ENCODE results near the gene GPR160. TPM values are rescaled to one million over a fixed set of nuclear protein-coding genes. Genes with fewer than 3 reads are reported as not detected.

The GPR160 gene
- total and polyA plus RNA-seq, 12 donors, result 0.76 to 5.8 (median 1.6) TPM

DNA sequence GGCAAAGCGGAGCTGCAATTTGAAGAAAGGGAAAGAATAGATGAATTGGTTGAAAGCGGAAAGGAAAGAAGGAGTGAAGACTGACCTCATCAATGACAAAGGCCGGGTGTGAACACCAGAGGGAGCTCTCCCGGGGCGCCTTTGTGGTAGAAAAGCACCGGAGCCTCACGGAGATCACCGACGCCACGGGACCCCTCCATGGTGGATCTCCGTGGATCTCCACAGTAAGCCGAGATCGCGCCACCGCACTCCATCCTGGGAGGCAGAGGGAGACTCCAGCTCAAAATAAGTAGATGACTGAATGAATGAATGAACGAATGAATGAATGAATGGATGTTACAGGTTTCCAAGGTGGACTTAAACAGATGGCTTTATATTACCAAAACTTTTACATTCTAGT lies 25.0 kb downstream of the GPR160 start:
- no peak for DNase-seq
- Histone ChIP-seq H3K9me3 (replicated peaks in 1 of 3) (no peaks in the 10 kb centered on the region), H3K4me3 (no peak overlapping the region), H3K4me1 (replicated peaks in 1 of 2) (no peaks in the 10 kb centered on the region), H3K36me3 (replicated peaks in 1 of 2) (no peaks in the 10 kb centered on the region), H3K27ac (no peak overlapping the region), H3K27me3 (no peaks in the 10 kb centered on the region)
- TF ChIP-seq POLR2A (IDR thresholded peaks at IDR 0.05) (no peak), CTCF (IDR thresholded peaks at IDR 0.05) (no peak)
- intact Hi-C loops (cut with DNase I), result no loop called here
- whole genome bisulfite sequencing, 4 donors, result 90 to 93% (median 92%) methylated on average over 16 of the region's 16 CpGs

DNA sequence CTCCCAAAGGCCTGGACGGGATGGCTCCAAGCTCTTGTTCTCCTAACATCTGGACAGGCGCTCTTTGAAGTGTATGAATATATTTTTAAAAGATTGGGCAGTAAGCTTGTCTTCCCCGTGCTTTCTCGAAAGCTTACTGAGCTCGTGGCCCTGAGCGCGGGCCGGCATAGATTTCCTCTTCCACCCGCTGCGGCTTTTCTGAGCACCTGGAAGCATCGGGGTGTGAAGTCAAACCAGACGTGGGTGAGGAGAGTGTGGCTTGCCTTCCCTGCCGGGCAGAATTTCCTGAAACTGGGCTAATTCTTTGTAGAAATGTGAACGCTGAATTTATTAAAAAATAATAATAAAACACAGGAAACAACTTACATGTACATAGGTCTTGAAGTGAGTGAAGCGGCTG lies 25.9 kb downstream of the GPR160 start:
- intact Hi-C loops (cut with DNase I), result no loop called here
- Histone ChIP-seq H3K36me3 (replicated peaks in 1 of 2) (no peaks in the 10 kb centered on the region), H3K4me1 (replicated peaks in 1 of 2) (no peaks in the 10 kb centered on the region), H3K9me3 (replicated peaks in 1 of 3) (no peaks in the 10 kb centered on the region), H3K27me3 (no peaks in the 10 kb centered on the region), H3K27ac (no peak overlapping the region), H3K4me3 (no peak overlapping the region)
- TF ChIP-seq POLR2A (IDR thresholded peaks at IDR 0.05) (no peak), CTCF (IDR thresholded peaks at IDR 0.05) (no peak)
- no peak for DNase-seq
- WGBS, 4 donors, result 89 to 94% (median 92%) methylated on average over 15 of the region's 15 CpGs

- 90 to 95% (median 92%) methylated on average over 18 of the region's 18 CpGs for WGBS, 4 donors
- Histone ChIP-seq H3K9me3 (replicated peaks in 1 of 3) (no peaks in the 10 kb centered on the region), H3K36me3 (replicated peaks in 1 of 2) (no peaks in the 10 kb centered on the region), H3K27ac (no peak overlapping the region), H3K4me1 (replicated peaks in 1 of 2) (no peaks in the 10 kb centered on the region), H3K27me3 (no peaks in the 10 kb centered on the region), H3K4me3 (no peak overlapping the region)
- TF ChIP-seq POLR2A (IDR thresholded peaks at IDR 0.05) (no peak), CTCF (IDR thresholded peaks at IDR 0.05) (no peak)
- DNase-seq, result no peak
- intact Hi-C loops (cut with DNase I), result no loop called here
Observed at GRCh38 chr3:170064108-170064507, 26.3 kb downstream of the GPR160 start.

GRCh38 chr3:170075441-170076091 lies 37.8 kb downstream of the GPR160 start:
- 73 to 95% (median 90%) methylated on average over 4 of the region's 4 CpGs for WGBS, 4 donors
- Histone ChIP-seq H3K4me1 (replicated peaks in 1 of 2) (no peaks in the 10 kb centered on the region), H3K9me3 (replicated peaks in 1 of 3) (no peaks in the 10 kb centered on the region), H3K27me3 (no peaks in the 10 kb centered on the region), H3K4me3 (no peak overlapping the region), H3K27ac (no peak overlapping the region), H3K36me3 (replicated peaks in 1 of 2) (no peaks in the 10 kb centered on the region)
- no peak for DNase-seq
- intact Hi-C loops (cut with DNase I), result no loop called here
- TF ChIP-seq POLR2A (IDR thresholded peaks at IDR 0.05), result no peak
- TF ChIP-seq CTCF (IDR thresholded peaks at IDR 0.05), result no peak

Measured in adrenal gland (tissue), 12 donors.